Dendritic cell treated with granulocyte-macrophage colony-stimulating factor and Interleukin-4, amounts not matched to agents 40 ng/mL and 50 ng/mL, for 4 days (primary cell): Measurements from ENCODE around the gene TMEM11.

Source experiments
- H3K27ac Mint-ChIP-seq: one replicate; pipeline ENCODE4 v1.8.0; 2022; ENCODE audit warnings: mild to moderate bottlenecking, mixed read lengths
- H3K27me3 Mint-ChIP-seq: one replicate; pipeline ENCODE4 v1.8.0; 2022; ENCODE audit warnings: mild to moderate bottlenecking, mixed read lengths
- H3K36me3 Mint-ChIP-seq: one replicate; pipeline ENCODE4 v1.8.0; 2022; ENCODE audit warnings: low read depth, mixed read lengths
- H3K4me1 Mint-ChIP-seq: one replicate; pipeline ENCODE4 v1.8.0; 2022; ENCODE audit warnings: low read depth, mixed read lengths
- H3K4me3 Mint-ChIP-seq: one replicate; pipeline ENCODE4 v1.8.0; 2022; ENCODE audit warnings: mild to moderate bottlenecking, moderate library complexity, mixed read lengths
- H3K9me3 Mint-ChIP-seq: one replicate; pipeline ENCODE4 v1.8.0; 2022; ENCODE audit warnings: mixed read lengths
- intact Hi-C: fragments of 100-400 bp; cut with micrococcal nuclease; formaldehyde crosslinking; loops from one replicate; pipeline ENCODE4 v1.15.0; 2022

Gene TMEM11

DNA sequence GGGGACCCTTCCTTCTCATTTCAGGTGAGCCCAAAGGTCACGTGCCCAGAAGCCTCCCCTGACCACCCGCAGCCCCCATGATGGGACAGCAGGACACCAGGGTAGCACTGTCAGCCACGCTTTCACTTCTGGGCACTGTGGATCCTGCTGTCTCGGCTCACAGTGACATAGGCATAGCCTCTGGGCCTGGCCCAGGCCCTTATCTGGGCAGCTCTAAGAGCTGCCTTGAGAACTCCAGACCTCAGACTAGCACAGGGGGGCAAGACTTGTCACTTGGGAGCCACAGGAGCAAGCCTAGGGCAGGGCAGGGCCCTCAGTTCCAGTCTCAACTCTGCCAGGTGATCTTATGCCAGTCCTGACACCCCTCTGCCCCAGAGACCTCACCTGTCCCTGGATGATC is 34.5 kb upstream of the TMEM11 start:
- Mint-ChIP-seq H3K4me3 (no peak overlapping the region), H3K4me1 (peaks cover 39% of the 10 kb centered on the region), H3K27me3 (no peaks in the 10 kb centered on the region), H3K9me3 (no peaks in the 10 kb centered on the region), H3K27ac (no peak overlapping the region), H3K36me3 (peaks cover 6% of the 10 kb centered on the region)
- intact Hi-C loops = no loop called here

DNA sequence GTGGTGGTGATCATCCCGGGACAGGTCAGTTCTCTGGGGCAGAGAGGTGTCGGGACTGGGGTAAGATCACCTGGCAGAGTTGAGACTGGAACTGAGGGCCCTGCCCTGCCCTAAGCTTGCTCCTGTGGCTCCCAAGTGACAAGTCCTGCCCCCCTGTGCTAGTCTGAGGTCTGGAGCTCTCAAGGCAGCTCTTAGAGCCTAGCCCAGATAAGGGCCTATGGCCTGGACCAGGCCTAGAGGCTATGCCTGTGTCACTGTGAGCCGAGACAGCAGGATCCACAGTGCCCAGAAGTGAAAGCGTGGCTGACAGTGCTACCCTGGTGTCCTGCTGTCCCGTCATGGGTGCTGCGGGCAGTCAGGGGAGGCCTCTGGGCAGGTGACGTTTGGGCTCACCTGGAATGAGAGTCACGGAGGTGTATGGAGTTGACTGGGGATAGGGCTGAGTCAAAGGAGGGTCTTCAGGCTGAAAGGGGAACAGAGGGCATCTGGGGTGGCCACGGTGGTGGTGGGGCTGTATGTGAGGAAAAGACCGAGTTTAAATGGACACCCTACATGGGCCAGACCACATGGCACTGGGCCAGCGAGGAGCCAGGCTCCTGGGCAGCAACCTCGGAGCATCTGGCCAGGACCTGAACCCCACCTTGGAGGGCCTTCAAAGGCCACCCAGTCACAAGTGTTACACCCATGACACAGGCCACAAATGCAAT is 33.7 kb upstream of the TMEM11 start:
- Mint-ChIP-seq H3K27me3 (no peaks in the 10 kb centered on the region), H3K4me3 (no peak overlapping the region), H3K36me3 (peaks cover 12% of the 10 kb centered on the region), H3K27ac (no peak overlapping the region), H3K4me1 (peaks cover 39% of the 10 kb centered on the region), H3K9me3 (no peaks in the 10 kb centered on the region)
- intact Hi-C loops = no loop called here

DNA sequence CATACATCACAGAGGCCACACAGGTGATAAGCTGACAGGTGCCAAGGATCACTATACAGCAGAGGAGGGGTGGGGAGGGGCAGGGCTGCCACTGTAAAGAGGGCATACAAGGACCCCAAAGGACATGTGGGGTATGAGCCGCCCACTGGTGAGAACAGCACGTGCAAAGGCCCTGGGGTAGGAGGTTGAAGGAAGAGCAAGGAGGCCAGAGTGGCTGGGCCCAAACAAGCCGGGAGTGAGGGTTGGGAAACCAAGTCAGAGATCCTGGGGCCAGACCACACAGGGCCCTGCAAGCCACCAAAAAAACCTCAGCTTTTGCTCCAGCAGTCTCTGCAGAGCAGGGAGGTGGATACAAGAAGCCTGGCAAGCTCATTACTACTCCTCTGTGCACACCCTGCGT is 32.7 kb upstream of the TMEM11 start:
- H3K27me3 Mint-ChIP-seq = no peaks in the 10 kb centered on the region
- peaks cover 22% of the 10 kb centered on the region for H3K36me3 Mint-ChIP-seq
- H3K9me3 Mint-ChIP-seq = no peaks in the 10 kb centered on the region
- intact Hi-C loops = no loop called here
- peaks cover 30% of the 10 kb centered on the region for H3K4me1 Mint-ChIP-seq
- no peak overlapping the region for H3K27ac Mint-ChIP-seq
- no peak overlapping the region for H3K4me3 Mint-ChIP-seq

DNA sequence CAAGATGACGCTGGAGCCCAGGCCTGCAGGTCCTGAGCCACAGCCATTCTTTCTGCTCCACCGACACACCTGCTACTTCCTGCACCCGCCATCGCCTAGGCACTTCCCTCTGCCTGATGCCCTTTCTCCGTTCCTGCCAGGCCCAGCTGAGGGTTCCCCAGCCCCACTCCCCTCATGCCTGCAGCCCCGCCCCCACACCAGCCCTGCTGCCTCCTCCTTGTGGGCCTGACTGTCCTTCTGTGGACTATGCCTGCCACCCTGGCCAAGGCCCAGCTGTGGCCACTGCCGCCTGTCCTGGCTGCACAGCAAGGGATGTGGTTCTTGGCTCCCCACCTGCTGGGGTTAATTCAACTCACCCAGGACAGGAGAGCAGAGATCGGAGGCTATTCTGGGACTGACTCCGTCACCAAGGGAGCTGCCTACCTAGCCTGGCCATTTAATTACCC is 31.7 kb upstream of the TMEM11 start:
- Mint-ChIP-seq H3K9me3 (no peaks in the 10 kb centered on the region), H3K27ac (no peak overlapping the region), H3K27me3 (no peaks in the 10 kb centered on the region), H3K4me3 (no peak overlapping the region), H3K36me3 (peaks cover 29% of the 10 kb centered on the region), H3K4me1 (peaks cover 19% of the 10 kb centered on the region)
- intact Hi-C loops = no loop called here

DNA sequence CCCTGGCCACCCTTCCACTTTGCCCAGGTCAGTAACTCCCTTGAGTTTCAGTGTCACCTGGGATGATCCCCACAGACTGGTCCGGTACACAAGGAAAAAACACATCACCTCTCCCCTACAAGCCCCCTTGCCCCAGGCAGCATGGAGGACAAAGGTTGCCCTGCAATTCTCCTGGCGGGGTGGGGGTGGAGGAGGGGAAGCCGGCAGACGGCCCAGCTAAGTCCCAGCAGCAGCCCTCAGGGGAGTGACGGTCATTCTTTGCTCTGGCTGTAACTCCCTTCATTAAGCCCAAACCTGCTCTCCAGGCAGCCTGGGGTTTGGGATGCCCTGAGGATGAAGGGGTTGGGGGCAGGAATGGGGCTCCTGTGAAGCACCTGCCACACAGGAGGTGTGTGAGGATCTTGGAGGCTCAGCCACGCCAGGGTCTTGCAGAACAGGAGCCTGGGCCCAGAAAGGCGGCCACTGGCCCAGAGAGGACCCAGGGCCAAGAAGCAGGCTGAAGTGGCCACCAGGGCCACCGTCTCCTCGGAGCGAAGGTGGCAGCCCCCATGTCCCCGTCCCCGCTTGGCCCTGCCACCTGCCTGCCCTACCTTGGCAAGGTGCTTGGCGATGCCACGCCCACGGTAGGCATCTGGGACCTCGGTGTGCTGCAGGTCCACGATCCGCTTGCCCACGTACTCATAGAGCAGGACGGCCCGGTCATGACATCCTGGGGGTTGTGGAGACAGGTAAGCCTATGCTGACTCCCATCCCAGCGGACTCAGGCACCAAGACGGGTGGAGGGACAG is 29.7 kb upstream of the TMEM11 start:
- no peak overlapping the region for H3K27ac Mint-ChIP-seq
- H3K9me3 Mint-ChIP-seq = no peaks in the 10 kb centered on the region
- no peak overlapping the region for H3K4me3 Mint-ChIP-seq
- H3K4me1 Mint-ChIP-seq = peaks cover 5% of the 10 kb centered on the region
- no peaks in the 10 kb centered on the region for H3K27me3 Mint-ChIP-seq
- H3K36me3 Mint-ChIP-seq = peaks cover 29% of the 10 kb centered on the region
- intact Hi-C loops = no loop called here

DNA sequence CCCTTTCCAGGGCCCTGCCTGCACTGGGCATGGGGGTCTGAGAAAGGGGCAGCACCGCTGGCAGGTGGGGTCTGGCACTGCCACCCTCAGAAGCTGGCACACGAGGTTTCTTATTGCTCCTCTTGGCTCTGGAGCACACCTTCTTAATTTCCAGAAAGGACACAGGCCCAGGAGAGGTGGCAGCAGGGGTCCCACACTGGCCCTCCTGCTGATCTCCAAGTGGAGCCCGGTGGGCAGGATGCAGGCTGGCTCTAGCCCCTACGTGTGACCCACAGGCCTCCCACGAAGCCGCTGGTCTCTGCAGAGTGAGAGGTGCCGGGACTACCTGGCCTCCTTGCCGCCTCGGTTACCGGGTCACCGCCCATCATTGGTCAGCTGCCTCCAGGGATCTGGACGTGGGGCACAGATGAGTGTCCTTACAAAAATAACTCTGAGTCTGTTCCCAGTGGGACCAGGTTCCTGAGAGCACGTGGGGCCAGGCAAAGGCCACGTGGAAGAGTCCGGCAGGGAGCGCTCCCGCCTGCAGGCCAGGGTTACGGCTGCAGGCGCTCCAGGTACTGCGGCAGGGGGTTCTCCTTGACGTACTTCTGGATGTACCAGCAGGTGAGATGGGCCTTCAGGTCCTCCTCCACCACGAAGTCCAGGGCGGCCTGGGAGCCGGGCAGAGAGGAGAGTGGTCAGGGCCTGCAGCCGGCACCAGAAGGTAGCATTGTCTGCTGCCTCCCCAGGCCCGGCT is 29.0 kb upstream of the TMEM11 start:
- no peak overlapping the region for H3K27ac Mint-ChIP-seq
- peaks cover 5% of the 10 kb centered on the region for H3K4me1 Mint-ChIP-seq
- no peaks in the 10 kb centered on the region for H3K27me3 Mint-ChIP-seq
- intact Hi-C loops = no loop called here
- H3K9me3 Mint-ChIP-seq = no peaks in the 10 kb centered on the region
- H3K36me3 Mint-ChIP-seq = peaks cover 28% of the 10 kb centered on the region
- no peak overlapping the region for H3K4me3 Mint-ChIP-seq

DNA sequence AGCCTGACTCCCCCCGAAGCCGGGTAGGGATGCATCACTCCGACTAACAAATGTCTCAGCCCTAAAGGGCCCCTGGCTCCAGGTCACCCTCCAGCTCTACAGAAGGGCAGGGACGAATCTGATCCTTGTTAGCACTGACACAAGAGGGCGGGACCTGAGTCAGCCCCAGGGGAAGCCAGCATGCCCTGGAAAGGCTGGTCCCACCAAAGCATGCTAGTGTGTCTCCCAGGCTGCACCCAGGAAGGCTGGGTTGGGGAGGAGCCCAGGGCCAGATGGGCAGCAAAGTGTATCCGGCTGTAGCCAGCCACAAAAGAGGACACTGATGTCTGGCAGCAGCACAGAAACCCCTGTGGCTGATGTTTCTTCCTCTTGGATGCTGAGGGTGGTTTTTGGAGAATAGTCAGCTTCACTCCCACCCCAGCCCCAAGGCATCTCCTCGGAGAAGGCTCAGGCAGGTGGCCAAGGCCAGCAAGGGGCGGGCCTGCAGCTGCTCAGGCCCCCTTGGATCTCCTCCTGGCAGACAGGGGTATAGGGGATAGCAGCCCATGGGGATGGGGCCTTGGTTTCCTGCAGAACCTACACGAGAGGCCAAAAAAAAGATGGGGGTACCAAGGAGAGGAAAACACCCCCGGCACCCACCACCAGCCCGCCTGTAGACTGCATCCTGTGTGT is 28.2 kb upstream of the TMEM11 start:
- Mint-ChIP-seq H3K27ac (no peak overlapping the region), H3K9me3 (no peaks in the 10 kb centered on the region), H3K27me3 (no peaks in the 10 kb centered on the region), H3K4me3 (no peak overlapping the region), H3K36me3 (peaks cover 22% of the 10 kb centered on the region), H3K4me1 (peaks cover 5% of the 10 kb centered on the region)
- intact Hi-C loops = no loop called here

DNA sequence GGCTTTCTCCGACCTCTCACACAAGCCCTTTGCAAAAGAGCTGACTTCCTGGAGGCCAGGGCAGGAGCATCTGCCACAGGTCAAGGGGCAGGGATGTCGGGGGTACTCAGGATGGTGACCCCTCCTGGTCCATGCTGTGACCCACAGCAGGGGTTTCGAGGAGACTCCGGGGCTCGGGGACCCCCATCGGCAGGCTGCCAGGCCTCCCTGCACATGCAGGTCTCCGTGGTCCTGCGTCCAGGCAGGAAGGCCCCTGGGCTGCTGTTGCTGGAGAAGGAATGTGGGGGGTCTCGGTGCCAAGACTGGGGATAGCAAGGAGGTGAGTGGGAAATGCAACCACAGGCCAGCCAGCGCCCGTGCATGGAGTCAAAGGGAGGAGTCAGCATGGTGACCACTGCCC is 27.6 kb upstream of the TMEM11 start:
- H3K4me1 Mint-ChIP-seq = peaks cover 5% of the 10 kb centered on the region
- no peak overlapping the region for H3K27ac Mint-ChIP-seq
- peaks cover 22% of the 10 kb centered on the region for H3K36me3 Mint-ChIP-seq
- H3K27me3 Mint-ChIP-seq = no peaks in the 10 kb centered on the region
- intact Hi-C loops = no loop called here
- H3K4me3 Mint-ChIP-seq = no peak overlapping the region
- H3K9me3 Mint-ChIP-seq = no peaks in the 10 kb centered on the region

DNA sequence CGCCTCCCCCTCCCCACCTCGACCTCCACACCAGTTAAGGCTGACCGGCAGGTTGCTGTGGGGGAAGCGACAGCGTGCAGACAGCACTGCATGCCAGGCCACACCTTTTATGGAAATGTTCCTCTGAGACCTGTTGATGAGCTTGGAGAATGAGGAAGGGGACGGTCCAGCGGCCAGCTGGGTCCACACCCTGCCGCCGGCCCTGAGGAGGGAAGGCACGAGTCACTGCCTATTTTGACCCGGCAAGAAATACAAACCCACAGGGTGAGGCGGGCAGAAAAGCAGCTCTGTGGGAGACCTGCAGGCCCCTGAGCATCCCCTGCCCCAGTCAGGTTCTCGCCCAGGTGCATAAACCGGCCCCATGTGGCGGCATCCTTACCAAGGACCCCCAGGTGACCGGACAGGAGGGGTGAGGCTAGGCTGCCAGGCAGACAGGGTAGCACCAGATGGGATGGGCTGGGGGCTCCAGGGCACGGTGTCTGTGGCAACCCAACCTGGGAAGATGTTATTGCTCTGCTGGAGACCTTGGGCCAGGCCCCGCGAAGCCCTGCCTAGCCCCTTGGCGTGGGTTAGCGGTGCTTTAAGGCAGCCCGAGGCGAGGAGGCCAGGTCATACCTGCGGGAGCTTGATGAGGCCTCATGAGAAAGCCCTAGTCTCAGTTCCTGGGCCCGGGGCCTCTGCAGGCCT is 26.6 kb upstream of the TMEM11 start:
- Mint-ChIP-seq H3K27ac (no peak overlapping the region), H3K4me1 (peaks cover under 1% of the 10 kb centered on the region), H3K9me3 (peaks cover 5% of the 10 kb centered on the region), H3K27me3 (no peaks in the 10 kb centered on the region), H3K4me3 (no peak overlapping the region), H3K36me3 (peaks cover 22% of the 10 kb centered on the region)
- intact Hi-C loops = no loop called here

DNA sequence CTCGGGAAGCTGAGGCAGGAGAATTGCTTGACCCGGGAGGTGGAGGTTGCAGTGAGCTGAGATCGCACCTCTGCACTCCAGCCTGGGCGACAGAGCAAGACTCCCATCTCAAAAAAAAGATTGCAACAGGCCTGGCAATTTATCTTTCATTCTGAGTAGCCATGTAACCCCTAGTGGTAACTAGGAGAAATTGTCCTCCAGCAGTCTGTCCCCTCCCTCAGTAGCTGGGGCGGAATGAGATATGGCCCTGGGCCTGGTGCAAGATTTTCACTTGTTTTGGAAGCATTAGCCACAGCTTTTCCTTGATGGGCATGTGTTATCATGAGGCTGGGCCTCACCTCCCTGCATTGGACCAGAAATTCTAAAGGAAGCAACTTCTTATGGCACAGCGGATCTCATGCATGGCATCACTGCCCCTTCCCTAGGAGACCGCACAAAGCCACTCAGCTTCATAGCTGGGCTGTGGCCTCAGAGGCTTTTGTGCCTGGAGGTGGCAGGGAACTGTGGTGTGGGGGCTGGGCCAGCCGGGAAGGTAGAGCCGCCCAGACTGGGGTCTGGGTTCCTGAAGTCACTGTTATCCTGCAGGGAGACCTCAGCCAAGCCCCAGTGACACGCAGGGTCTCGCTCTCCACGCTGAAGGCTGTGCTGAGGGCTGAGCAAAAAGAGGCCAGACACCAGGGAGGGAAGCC is 25.9 kb upstream of the TMEM11 start:
- Mint-ChIP-seq H3K4me3 (no peak overlapping the region), H3K27ac (no peak overlapping the region), H3K4me1 (no peaks in the 10 kb centered on the region), H3K27me3 (no peaks in the 10 kb centered on the region), H3K9me3 (peaks cover 5% of the 10 kb centered on the region), H3K36me3 (peaks cover 22% of the 10 kb centered on the region)
- intact Hi-C loops = no loop called here

DNA sequence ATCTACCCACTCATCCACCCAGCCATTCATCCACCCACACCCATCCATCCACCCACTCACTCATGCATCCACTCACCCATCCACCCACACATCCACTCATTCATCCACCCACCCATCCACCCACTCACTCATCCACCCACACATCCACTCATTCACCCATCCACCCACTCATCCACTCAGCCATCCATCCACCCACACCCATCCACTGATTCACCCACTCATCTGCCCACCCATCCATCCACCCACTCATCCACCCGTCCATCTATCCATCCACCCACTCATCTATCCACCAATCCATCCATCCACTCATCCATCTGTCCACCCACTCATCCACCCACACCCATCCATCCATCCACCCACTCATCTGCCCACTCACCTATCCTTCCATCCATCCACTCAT is 22.0 kb upstream of the TMEM11 start:
- no peak overlapping the region for H3K27ac Mint-ChIP-seq
- no peak overlapping the region for H3K4me3 Mint-ChIP-seq
- peaks cover 8% of the 10 kb centered on the region for H3K36me3 Mint-ChIP-seq
- peaks cover 23% of the 10 kb centered on the region for H3K9me3 Mint-ChIP-seq
- H3K4me1 Mint-ChIP-seq = peaks cover 7% of the 10 kb centered on the region
- intact Hi-C loops = no loop called here
- H3K27me3 Mint-ChIP-seq = no peaks in the 10 kb centered on the region

DNA sequence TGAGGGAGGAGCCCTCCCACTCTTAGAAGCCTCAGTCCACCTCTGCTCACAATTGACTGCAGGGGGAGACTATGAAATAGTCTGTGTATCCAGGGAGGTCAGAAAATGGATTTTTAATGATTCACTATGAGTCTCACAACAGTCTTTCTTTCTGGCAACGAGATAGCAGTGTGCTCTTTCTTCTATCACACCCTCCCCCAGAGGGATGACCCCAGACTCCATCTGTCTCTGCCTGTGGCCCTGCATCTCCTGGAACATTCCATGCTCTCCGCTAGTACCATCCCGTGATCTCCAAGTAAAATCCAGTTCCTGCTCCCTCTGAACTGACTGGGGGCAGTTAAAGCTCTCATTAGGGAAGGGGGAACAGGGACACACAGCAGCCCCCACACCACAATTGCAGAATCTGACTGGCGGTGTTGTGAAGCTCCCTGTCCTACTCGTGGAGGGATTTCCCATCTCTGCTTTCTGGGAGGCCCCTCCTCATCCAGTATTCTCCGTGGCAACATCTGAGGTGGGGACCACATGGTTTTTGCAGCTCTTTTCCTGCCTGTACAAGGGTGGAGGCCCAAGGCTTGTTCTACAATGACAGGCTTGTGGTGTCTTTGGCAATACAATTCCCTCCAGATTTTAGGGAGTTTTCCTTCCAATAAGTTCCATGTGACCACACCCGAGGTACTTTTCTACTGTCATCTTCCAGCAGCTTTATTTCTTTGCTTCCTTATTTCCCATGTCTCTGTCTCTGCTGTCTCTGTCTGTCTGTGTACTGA is 19.8 kb upstream of the TMEM11 start:
- Mint-ChIP-seq H3K4me3 (no peak overlapping the region), H3K9me3 (peaks cover 23% of the 10 kb centered on the region), H3K27ac (no peak overlapping the region), H3K36me3 (peaks cover 8% of the 10 kb centered on the region), H3K4me1 (peaks cover 12% of the 10 kb centered on the region), H3K27me3 (no peaks in the 10 kb centered on the region)
- intact Hi-C loops = no loop called here
